Measurements from ENCODE around the gene STX16.

DNA sequence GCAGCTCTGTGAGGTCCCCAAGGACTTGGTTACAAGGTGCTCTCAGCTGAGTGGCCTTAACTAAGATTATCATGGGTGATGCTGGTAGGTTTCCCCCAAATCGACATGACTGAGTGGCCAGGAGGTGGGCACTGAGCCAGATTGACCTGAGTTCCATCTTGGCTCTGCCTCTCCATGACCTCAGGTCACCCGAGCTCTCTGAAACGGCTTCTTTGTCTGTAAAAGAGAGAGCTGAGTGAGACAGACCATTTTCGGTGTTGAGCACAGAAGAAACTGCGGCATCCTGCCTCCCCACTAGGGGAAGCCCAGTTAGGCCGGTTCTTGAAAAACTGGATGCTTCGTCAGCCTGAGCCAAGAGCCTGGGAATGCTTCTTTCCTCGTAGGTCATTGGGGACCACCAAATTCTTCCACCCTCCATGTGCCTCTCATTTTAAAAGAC, 14.1 kb upstream of the STX16 start:
- TF ChIP-seq, protein P1, sequence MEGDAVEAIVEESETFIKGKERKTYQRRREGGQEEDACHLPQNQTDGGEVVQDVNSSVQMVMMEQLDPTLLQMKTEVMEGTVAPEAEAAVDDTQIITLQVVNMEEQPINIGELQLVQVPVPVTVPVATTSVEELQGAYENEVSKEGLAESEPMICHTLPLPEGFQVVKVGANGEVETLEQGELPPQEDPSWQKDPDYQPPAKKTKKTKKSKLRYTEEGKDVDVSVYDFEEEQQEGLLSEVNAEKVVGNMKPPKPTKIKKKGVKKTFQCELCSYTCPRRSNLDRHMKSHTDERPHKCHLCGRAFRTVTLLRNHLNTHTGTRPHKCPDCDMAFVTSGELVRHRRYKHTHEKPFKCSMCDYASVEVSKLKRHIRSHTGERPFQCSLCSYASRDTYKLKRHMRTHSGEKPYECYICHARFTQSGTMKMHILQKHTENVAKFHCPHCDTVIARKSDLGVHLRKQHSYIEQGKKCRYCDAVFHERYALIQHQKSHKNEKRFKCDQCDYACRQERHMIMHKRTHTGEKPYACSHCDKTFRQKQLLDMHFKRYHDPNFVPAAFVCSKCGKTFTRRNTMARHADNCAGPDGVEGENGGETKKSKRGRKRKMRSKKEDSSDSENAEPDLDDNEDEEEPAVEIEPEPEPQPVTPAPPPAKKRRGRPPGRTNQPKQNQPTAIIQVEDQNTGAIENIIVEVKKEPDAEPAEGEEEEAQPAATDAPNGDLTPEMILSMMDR (IDR thresholded peaks at IDR 0.05): peak in 1 of 4 experiments; percentile 13
- no peak for TF ChIP-seq POLR2A (IDR thresholded peaks at IDR 0.05)
- TF ChIP-seq EP300 (IDR thresholded peaks at IDR 0.05): no peak
- no peak for TF ChIP-seq POLR2AphosphoS5 (IDR thresholded peaks at IDR 0.05)

Measured in gastroesophageal sphincter (tissue), 3 donors.